K562 (cell line): ENCODE measurements around the gene APOL3.

Experiments
- NONO ChIP-seq, 2 experiments: fragments of 200-400 bp in 1 of 2; fragments of 450-650 bp in 1 of 2; formaldehyde crosslinking in 1 of 2; IDR thresholded peaks; 2 replicates each; pipeline ENCODE4 v1.6.1; 2017; ENCODE audit warnings: low read depth in 2 of 2, mild to moderate bottlenecking in 2 of 2, moderate library complexity in 2 of 2, low read length in 1 of 2
- PTBP1 ChIP-seq: fragments of 200-400 bp; formaldehyde crosslinking; IDR thresholded peaks from 2 replicates; pipeline ENCODE4 v1.6.1; 2017; ENCODE audit warnings: low read depth, low read length
- ZFX ChIP-seq: sonication (generic); formaldehyde crosslinking; IDR thresholded peaks from 2 replicates; pipeline ENCODE4 v1.8.0; 2022; ENCODE audit warnings: mild to moderate bottlenecking, missing genetic modification reagents, moderate library complexity

DNA sequence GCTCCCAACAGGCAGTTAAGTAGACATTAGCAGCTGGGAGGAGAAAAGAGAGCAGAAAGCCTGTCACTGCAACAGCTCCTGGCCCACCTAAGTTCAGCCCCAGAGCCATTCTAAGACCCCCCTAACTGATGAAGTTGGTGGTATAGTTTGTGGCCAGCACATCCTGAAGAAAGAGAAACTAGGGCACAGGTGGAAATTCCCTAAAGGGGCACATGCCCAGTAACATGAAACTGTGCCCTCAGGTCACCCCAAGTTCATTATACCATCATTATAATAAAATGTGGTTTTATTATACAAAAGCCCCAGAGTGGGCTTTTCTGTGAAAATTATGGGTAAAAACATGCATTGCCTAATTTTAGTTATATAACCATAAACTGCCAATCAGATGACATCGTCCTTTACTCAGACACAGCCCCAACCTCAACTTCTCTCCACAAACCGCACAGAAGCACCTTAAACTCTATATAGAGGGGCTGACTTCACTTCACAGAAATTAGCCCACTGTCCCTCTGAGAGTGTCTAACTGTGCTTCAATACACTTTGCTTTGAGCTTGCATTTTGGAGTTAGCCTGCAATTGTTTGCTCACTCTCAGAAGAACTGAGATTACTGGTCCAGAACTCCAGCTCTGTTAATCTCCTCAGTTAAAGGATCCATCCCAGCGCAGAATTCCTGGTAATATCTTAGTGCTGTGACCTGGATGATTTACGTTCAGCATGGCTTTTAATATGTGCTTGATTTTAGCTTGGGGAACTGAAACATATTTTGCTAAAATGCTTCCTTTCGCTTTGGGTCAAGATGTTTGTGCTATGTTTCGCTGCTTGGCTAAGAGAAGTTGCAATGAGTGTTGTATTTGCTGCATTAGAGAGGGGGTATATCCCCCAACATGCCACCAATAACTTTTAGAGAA, 1.8 kb upstream of the APOL3 start:
- TF ChIP-seq PTBP1, result no peak
- no peak for TF ChIP-seq ZFX (CRISPR knock-in tag)
- no peak for TF ChIP-seq NONO (IDR thresholded peaks at IDR 0.05; ENCODE audit: low read depth in 2 of 2, low read length in 1 of 2)
